ENCODE results near the gene ATP10D.
A peak's percentile ranks its signal among the peaks of the same experiment; 100 is the strongest.
"Not testable (repeated sequence)": the region's sequence is repeated elsewhere in the genome, so short reads cannot be mapped to it uniquely, and the experiment has no call there.

Gene ATP10D

GRCh38 chr4:47490550-47490949 lies 5.5 kb downstream of the ATP10D start:
- DNase-seq: peak in 1 of 2 experiments; percentile 20

- DNase-seq: no peak
Observed at GRCh38 chr4:47493238-47494123, 8.4 kb downstream of the ATP10D start.

GRCh38 chr4:47494124-47494430 lies 9.0 kb downstream of the ATP10D start:
- DNase-seq: no peak

- no peak for DNase-seq
Observed at GRCh38 chr4:47498899-47499298, 13.8 kb downstream of the ATP10D start.

GRCh38 chr4:47499700-47500099 lies 14.6 kb downstream of the ATP10D start:
- no peak for DNase-seq

- no peak for DNase-seq
Observed at GRCh38 chr4:47500776-47501175, 15.7 kb downstream of the ATP10D start.

- DNase-seq: no peak
Observed at GRCh38 chr4:47505147-47505546, 20.1 kb downstream of the ATP10D start.

- no peak for DNase-seq
Observed at GRCh38 chr4:47505666-47506065, 20.6 kb downstream of the ATP10D start.

- no peak for DNase-seq
Observed at GRCh38 chr4:47510506-47511143, 25.6 kb downstream of the ATP10D start.

GRCh38 chr4:47513461-47513860 lies 28.4 kb downstream of the ATP10D start:
- no peak for DNase-seq

- DNase-seq: no peak
Observed at GRCh38 chr4:47519239-47519883, 34.3 kb downstream of the ATP10D start.

GRCh38 chr4:47525154-47525819 lies 40.2 kb downstream of the ATP10D start:
- no peak for DNase-seq

- no peak for DNase-seq
Observed at GRCh38 chr4:47526281-47526680, 41.2 kb downstream of the ATP10D start.

GRCh38 chr4:47528646-47529045 lies 43.6 kb downstream of the ATP10D start:
- not testable (repeated sequence) for DNase-seq

GRCh38 chr4:47530801-47531200 lies 45.7 kb downstream of the ATP10D start:
- DNase-seq: no peak

GRCh38 chr4:47531241-47531953 lies 46.3 kb downstream of the ATP10D start:
- peak; percentile 29 to 50 for DNase-seq

- DNase-seq: no peak
Observed at GRCh38 chr4:47531954-47532321, 46.9 kb downstream of the ATP10D start.

- no peak for DNase-seq
Observed at GRCh38 chr4:47532658-47533057, 47.6 kb downstream of the ATP10D start.

GRCh38 chr4:47533689-47534347 lies 48.7 kb downstream of the ATP10D start:
- no peak for DNase-seq

GRCh38 chr4:47534772-47535171 lies 49.7 kb downstream of the ATP10D start:
- DNase-seq: no peak

- no peak for DNase-seq
Observed at GRCh38 chr4:47535567-47536147, 50.6 kb downstream of the ATP10D start.

GRCh38 chr4:47536966-47537365 lies 51.9 kb downstream of the ATP10D start:
- DNase-seq: no peak
